ENCODE data around the gene SLFN13.
"Not testable (repeated sequence)": the region's sequence is repeated elsewhere in the genome, so short reads cannot be mapped to it uniquely, and the experiment has no call there.

Gene SLFN13

GRCh38 chr17:35432176-35433074 is 16.1 kb downstream of the SLFN13 start, which contains the start of gene SLFN12:
Gene SLFN12, minus strand, starts transcription at chr17:35432500. Its CDS starts 9,472 bp downstream, at chr17:35423028.
- peak; percentile 87 for DNase-seq (ENCODE audit: low spot score)

- DNase-seq (ENCODE audit: low spot score), result no peak
Measured at GRCh38 chr17:35429702-35430101, 18.9 kb downstream of the SLFN13 start.

DNA sequence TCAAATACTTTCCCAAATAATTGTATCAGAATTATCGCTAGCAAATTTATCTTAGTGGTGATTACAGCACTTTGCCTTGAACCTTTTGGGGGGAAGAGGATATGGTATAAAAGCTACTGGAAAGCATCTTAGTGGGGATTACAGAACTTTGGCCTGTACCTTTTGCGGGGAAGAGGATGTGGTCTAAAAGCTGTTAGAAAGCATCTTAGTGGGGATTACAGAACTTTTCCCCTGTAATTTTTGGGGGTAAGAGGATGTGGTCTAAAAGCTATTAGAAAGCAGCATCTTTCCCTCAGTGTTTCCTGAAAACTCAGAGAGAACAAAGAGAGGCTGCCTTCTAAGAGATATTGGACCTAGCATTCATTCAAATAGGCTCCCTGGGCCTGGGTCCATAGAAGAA is 20.3 kb downstream of the SLFN13 start:
- no peak for DNase-seq (ENCODE audit: low spot score)

- no peak for DNase-seq (ENCODE audit: low spot score)
Measured at GRCh38 chr17:35423761-35424160, 24.8 kb downstream of the SLFN13 start.

DNA sequence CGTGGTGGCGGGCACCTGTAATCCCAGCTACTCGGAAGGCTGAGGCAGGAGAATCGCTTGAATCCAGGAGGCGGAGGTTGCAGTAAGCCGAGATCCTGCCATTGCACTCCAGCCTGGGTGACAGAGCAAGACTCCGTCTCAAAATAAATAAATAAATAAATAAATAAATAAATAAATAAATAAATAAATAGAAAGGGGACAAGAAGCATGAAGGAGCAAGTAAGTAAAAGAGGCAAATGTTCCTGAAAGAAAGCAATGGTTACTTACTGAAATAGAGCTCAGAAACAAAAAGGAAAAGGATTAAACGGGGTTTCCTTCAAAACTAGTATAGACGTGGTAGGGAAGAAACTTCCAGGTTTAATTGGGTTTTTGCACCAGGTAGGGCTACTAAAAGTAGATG is 27.5 kb downstream of the SLFN13 start:
- DNase-seq (ENCODE audit: low spot score), result not testable (repeated sequence)

GRCh38 chr17:35416659-35417058 is 31.9 kb downstream of the SLFN13 start:
- no peak for DNase-seq (ENCODE audit: low spot score)

GRCh38 chr17:35414707-35415106 is 33.9 kb downstream of the SLFN13 start:
- not testable (repeated sequence) for DNase-seq (ENCODE audit: low spot score)

DNA sequence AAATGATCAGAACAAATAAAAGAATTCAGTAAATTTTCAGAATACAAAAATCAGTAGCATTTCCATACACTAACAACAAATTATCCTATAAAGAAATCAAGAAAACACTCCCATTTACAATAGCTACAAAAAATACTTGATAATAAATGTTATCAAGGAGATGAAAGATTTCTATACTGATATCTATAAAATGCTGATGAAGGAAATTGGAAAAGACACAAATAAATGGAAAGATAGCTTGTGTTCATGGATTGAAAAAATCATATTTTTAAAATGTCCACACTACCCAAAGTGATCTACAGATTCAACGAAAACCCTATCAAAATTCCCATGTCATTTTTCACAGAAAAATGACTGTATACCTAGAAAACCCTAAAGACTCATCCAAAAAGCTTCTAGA is 34.3 kb downstream of the SLFN13 start:
- DNase-seq (ENCODE audit: low spot score), result no peak

DNA sequence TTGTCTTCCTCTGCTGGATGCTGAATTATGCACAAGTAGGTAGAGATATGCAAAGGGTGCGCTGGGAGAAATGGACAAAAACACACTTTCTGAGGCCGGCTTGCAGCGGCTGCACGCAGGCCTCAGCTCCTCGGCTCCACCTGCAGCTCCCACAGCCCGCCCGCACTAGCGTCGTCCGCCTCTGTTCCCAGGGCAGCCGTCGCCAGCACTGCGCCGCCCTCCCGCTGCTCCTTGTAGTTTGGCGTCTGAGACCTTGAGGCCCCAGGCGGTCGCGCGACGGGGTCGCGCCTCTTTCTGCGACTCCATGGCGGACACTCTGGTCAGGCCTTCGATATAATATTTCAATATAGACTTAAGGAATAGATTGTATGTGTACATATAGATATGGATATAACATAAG is 41.0 kb downstream of the SLFN13 start:
- no peak for DNase-seq (ENCODE audit: low spot score)

- no peak for DNase-seq (ENCODE audit: low spot score)
Measured at GRCh38 chr17:35406568-35406967, 42.0 kb downstream of the SLFN13 start.

DNA sequence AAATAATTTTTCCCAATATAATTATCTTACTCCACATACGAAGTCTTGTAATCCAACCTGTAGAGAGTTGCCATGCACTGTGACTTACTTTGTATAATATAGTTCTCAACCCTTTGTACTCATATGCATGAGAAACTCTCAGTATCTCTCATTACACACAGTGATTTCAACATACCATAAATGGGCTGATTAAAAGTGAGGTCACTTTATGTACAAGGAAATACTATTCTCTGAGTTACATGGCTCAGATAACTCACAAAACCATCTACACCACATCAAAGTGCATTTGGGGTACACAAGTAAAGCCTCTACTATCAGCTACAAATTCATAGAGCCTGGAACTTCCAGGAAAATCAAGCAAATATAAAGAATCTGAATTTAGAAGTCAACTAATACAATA is 44.2 kb downstream of the SLFN13 start:
- DNase-seq (ENCODE audit: low spot score), result peak; percentile 29

DNA sequence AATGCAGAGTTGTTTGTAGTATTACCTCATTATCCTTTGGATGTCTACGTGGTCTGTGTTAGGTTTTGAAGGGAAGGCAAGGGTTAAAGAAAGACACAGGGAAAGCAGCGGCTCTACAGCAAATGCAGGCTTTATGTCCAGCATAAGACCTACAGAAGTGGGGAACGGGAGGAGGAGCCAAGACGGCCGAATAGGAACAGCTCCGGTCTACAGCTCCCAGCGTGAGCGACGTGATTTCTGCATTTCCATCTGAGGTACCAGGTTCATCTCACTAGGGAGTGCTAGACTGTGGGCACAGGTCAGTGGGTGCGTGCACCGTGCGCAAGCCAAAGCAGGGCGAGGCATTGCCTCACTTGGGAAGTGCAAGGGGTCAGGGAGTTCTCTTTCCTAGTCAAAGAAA is 54.8 kb downstream of the SLFN13 start:
- DNase-seq (ENCODE audit: low spot score), result not testable (repeated sequence)

- no peak for DNase-seq (ENCODE audit: low spot score)
Measured at GRCh38 chr17:35390663-35391062, 57.9 kb downstream of the SLFN13 start.

DNA sequence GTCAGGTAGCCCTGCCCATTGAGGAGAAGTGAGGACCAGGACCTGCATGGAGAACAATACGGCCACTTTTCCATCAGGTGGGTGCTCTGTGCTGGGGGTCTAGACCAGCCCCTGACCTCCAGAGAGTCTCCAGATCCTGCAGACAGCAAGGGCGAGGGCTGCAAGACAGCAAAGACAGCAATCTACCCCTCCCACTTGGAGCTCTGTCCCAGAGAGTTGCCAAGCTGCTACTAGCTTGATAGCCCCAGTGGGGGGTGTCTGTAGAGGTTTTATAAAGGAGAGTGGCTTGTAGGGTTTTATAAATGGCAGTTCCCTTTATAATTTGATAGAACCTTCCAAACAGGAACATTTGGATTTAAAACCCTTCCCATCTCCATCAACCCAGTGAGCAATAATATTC is 58.4 kb downstream of the SLFN13 start:
- DNase-seq (ENCODE audit: low spot score), result no peak

DNA sequence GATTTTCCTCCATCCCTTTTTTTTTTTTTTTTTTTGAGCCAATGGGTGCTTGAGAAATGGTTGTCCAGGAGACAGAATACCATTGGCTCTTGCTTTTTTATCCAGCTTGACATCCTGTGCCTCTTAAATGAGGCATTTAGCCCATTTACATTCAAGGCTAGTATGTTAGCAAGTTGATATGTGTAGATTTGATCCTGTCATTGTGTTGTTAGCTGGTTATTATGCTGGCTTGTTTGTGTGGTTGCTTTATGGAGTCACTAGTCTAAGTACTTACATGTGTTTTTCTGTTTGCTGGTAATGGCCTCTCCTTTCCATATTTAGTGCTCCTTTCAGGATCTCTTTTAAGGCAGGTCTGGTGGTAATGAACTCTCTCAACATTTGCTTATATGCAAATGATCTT is 61.1 kb downstream of the SLFN13 start:
- no peak for DNase-seq (ENCODE audit: low spot score)

All from kidney tubule cell (primary cell).